Measurements from ENCODE around the gene KRTAP19-7. TPM values are rescaled to one million over a fixed set of nuclear protein-coding genes. Genes with fewer than 3 reads are reported as not detected.

KRTAP19-7 gene
- not detected for total RNA-seq

DNA sequence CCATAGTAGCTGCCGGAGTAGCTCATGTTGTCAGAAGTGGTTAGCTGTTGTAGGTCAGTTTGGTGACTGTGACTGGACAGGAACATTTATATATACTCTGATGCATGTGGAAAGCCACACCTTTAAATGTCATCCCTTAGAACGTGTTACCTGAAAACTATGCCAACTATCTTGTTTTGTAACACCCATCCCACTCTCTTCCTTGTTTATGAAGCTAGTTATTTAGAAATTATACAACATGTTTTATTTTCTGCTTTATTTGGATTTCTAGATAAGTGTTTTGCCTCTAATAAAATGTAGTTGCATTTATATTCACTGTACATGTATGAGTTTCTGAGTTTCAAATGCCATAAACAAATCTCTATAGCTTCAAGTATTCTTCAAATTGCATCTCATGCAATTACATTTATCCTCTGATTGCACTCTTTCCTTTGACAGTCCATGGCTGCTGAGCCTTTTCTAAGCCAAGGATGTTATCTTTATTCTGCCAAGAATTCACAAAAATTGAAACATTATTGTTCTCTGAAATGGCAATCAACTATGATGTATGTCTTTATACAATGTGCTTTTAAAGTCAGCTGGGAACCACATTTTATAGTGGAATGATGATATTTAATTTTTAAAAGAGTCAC, at the start of gene KRTAP19-7:
Gene KRTAP19-7, minus strand, starts transcription at position 51 of the 632 bp plus-strand sequence. Its CDS starts 25 bp downstream, at position 26.
- no peak for DNase-seq (ENCODE audit: low read depth in 2 of 3, low spot score in 2 of 3)

DNA sequence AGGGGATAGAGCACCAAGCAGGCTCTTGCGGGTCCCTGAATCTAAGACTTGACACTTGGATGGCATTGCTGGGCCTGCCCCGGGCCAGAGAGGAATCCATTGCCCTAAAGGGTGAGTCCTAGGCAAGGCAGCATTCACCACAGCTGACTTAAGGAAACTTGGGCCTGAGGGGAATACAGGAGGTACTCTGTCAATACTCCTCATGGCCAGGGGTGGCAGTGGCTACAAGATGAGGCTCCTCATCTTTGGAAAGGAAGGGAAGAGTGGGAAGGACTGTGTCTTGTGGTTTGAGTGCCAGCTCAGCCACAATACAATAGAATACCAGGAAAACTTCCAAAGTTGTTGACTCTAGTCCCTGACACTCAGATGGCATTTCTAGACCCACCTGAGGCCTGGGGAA, 44.9 kb upstream of the KRTAP19-7 start:
- no peak for DNase-seq (ENCODE audit: low read depth in 2 of 3, low spot score in 2 of 3)

- DNase-seq (ENCODE audit: low read depth in 2 of 3, low spot score in 2 of 3), result no peak
These were observed 39.7 kb upstream of the KRTAP19-7 start, which contains the start of gene KRTAP22-1 for GRCh38 chr21:30600787-30601186. KRTAP22-1 (plus strand) TSS chr21:30601087.

- no peak for DNase-seq (ENCODE audit: low read depth in 2 of 3, low spot score in 2 of 3)
These were observed 37.7 kb upstream of the KRTAP19-7 start, which contains the start of gene KRTAP6-2 for GRCh38 chr21:30598802-30599201. KRTAP6-2 (minus strand) TSS chr21:30598902; CDS start chr21:30598874, 28 bp downstream.

DNA sequence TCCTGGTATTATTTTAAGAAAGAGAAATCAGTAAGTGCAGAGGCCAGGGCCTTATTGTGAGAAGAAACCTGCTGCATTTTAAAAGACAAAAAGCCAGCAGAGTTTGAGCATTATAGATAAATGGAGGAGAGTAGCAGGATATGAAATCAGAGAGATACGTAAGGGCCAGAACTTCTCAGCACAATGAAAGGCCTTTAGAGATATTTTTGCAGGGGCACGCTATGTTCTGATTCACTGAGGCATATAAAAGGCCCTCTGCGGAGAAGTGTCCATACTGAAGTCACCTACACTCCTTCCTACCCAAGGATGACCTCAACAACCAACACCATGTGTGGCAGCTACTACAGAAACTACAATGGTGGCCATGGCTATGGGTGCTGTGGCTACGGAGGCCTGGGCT, 31.0 kb upstream of the KRTAP19-7 start, which contains the start of gene KRTAP6-3:
Gene KRTAP6-3, plus strand, starts transcription at position 301 of the 400 bp plus-strand sequence. Its CDS starts 6 bp downstream, at position 307.
- DNase-seq (ENCODE audit: low read depth in 2 of 3, low spot score in 2 of 3), result no peak

GRCh38 chr21:30590297-30590696, 29.2 kb upstream of the KRTAP19-7 start, which contains the start of gene KRTAP22-2:
KRTAP22-2 (minus strand) TSS chr21:30590397.
- no peak for DNase-seq (ENCODE audit: low read depth in 2 of 3, low spot score in 2 of 3)

DNA sequence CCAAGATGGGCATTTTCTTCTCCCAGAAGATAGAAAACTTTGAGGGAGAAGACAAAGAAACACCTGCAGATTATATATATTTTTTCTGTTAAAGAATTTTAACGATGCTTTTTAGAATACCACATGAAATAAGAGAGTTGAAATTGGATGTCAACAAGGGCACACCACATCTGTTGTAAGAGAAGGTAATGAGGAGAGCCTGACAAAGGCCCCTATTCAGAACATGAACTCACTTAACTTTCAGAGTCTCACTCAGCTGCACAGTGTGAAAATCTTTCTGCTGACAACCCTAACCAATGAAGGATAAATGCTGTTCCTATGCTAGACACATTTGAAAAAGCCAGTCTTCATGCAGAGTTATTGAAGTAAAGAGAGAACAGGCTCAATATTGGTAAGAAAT, 21.8 kb upstream of the KRTAP19-7 start:
- no peak for DNase-seq (ENCODE audit: low read depth in 2 of 3, low spot score in 2 of 3)

- DNase-seq (ENCODE audit: low read depth in 2 of 3, low spot score in 2 of 3), result no peak
These were observed 19.0 kb upstream of the KRTAP19-7 start for GRCh38 chr21:30580132-30580531.

- DNase-seq (ENCODE audit: low read depth in 2 of 3, low spot score in 2 of 3), result no peak
These were observed 18.2 kb upstream of the KRTAP19-7 start for GRCh38 chr21:30579346-30579745.

DNA sequence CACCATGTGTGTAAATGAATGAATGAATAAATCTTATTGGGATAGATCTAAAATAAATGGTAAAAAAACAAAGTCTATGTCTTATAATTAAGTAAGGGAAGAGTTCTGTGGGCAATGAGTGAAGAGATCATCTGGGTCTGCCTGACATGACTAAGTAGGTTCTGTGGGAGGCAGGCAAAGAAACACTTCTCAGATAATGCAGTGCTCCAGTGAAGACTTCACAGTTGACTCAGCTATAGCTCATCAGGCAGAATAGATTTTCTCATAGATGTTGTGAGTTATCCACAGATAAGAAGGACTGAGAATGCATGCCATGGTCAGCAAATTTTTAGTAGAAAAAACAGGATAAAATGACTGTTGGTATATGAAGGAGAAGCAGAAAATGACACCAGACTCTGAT, 16.7 kb upstream of the KRTAP19-7 start:
- no peak for DNase-seq (ENCODE audit: low read depth in 2 of 3, low spot score in 2 of 3)

GRCh38 chr21:30567617-30568016, 6.5 kb upstream of the KRTAP19-7 start:
- DNase-seq (ENCODE audit: low read depth in 2 of 3, low spot score in 2 of 3), result no peak

DNA sequence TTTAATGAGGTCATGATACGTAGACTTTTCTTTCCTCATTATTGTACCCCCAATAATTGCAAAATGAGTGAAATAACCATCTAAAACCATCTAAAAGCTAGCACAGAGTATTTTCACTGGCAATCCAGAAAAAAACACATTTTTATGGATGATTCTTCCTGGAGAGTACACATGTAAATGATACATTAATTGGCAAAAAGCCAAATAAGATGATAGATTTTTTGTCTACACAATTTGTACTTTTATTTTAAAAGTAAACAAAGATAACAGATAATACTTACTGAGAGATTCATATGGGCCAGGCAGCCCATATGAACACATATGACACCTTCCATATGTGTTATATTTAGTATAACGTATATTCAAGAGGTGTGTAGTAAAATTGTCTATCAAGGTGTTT, 2.5 kb upstream of the KRTAP19-7 start:
- no peak for DNase-seq (ENCODE audit: low read depth in 2 of 3, low spot score in 2 of 3)

DNA sequence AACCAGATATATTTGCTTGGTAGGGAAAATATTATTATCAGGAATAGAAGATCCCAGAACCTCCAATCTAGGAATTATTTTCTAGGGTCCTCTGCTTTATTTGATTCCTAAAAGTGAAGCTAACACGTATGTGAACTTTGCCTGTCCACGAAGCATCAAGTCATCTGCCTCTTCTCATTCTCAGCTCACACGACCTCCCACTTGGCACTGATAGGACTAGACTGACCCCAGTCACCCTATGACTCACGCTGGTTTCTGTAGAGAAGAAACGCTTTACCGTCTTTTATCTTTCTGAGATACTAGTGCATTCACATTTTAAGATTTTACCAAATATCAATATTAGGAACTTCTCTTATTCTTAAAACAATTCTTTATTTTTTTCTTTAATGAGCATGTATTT, 2.0 kb upstream of the KRTAP19-7 start:
- DNase-seq (ENCODE audit: low read depth in 2 of 3, low spot score in 2 of 3), result no peak

GRCh38 chr21:30561957-30562356, 843 bp upstream of the KRTAP19-7 start:
- no peak for DNase-seq (ENCODE audit: low read depth in 2 of 3, low spot score in 2 of 3)

GRCh38 chr21:30555095-30555494, 6.0 kb downstream of the KRTAP19-7 start:
- no peak for DNase-seq (ENCODE audit: low read depth in 2 of 3, low spot score in 2 of 3)

DNA sequence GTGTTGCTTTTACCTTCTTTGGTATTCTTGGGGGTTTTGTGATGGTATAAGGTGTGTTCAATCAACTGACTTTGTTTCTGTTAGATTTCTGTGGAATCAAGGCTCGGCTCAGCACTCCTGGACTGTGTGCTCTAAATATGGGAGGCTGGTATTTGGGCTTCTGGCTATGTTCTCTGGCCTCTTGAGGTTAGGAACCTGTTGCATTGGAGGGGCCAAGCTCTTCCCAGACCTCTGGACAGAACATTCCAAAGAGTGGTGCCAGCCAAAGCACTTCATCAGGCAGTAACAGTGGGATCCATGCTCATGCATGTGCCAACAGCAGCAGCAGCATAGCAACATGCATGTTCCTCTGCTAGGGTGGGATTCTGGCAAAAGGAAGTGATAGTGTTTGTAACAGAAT, 8.3 kb downstream of the KRTAP19-7 start:
- no peak for DNase-seq (ENCODE audit: low read depth in 2 of 3, low spot score in 2 of 3)

DNA sequence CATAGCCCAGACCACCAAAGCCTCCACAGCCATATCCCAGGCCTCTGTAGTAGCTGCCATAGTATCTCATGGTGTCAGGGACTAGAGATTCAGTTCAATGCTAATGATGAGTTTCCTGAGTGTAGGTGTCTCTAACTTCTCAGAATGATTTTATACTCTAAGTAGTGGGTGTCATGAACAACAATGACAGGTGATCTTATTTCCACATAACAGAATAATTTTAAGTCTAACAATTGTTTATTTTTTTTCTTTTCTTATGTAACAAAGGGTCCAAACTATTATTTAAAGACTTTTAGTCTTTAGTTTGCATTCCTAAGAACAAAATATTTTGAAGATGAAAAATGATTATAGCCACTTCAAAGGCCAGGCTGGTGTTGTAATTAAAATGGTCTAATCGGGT, 19.4 kb downstream of the KRTAP19-7 start, which contains the start of gene KRTAP19-6:
Gene KRTAP19-6, minus strand, starts transcription at position 101 of the 400 bp plus-strand sequence. Its CDS starts 31 bp downstream, at position 70.
- DNase-seq (ENCODE audit: low read depth in 2 of 3, low spot score in 2 of 3), result no peak

- DNase-seq (ENCODE audit: low read depth in 2 of 3, low spot score in 2 of 3), result no peak
These were observed 42.2 kb downstream of the KRTAP19-7 start for GRCh38 chr21:30518876-30519275.

DNA sequence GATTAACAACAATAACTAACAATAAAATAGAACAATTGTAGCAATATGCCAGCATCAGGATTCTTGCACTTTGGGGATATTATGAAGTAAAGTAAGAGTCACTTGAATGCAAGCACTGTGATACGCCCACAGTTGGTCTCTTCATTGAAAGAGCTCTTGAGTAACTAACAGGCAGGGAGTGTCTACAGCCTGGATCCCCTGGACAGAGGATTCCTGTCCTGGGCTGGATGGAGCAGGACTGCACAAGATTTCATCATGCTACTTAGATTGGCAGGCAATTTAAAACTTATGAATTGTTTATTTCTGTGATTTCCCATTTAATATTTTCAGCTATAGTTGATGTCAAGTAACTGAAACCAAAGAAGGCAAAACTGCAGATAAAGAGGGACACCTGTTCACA, 45.4 kb downstream of the KRTAP19-7 start:
- no peak for DNase-seq (ENCODE audit: low read depth in 2 of 3, low spot score in 2 of 3)
